GM21737 (cell line): Measurements from ENCODE around the gene NPC1.
A peak's percentile ranks its signal among the peaks of the same experiment; 100 is the strongest.
"Not testable (repeated sequence)": the region's sequence is repeated elsewhere in the genome, so short reads cannot be mapped to it uniquely, and the experiment has no call there.

ENCODE experiments used
- ATAC-seq: cut with Tn5 transposase; IDR thresholded peaks from one replicate; pipeline ENCODE4 v1.9.1; 2021; ENCODE audit warnings: mild to moderate bottlenecking, moderate library complexity; ENCODE audit not compliant: unreplicated experiment

The NPC1 gene

GRCh38 chr18:23586249-23587196 lies at the start of gene NPC1:
Gene NPC1, minus strand, starts transcription at chr18:23586506. Its CDS starts 163 bp downstream, at chr18:23586343.
- peak; percentile 90 for ATAC-seq

DNA sequence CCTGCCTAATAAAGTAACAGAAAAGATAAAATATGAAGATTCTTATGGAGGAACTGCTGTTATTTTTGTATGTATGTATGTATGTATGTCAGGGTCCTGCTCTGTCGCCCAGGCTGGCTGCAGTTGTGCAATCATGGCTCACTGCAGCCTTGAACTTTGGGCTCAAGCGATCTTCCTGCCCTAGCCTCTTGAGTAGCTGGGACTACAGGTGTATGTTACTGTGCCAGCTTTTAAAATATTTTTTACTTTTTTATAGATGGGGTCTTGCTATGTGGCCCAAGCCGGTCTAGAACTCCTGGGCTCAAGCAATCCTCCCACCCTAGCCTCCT lies 49.7 kb upstream of the NPC1 start:
- ATAC-seq: no peak

DNA sequence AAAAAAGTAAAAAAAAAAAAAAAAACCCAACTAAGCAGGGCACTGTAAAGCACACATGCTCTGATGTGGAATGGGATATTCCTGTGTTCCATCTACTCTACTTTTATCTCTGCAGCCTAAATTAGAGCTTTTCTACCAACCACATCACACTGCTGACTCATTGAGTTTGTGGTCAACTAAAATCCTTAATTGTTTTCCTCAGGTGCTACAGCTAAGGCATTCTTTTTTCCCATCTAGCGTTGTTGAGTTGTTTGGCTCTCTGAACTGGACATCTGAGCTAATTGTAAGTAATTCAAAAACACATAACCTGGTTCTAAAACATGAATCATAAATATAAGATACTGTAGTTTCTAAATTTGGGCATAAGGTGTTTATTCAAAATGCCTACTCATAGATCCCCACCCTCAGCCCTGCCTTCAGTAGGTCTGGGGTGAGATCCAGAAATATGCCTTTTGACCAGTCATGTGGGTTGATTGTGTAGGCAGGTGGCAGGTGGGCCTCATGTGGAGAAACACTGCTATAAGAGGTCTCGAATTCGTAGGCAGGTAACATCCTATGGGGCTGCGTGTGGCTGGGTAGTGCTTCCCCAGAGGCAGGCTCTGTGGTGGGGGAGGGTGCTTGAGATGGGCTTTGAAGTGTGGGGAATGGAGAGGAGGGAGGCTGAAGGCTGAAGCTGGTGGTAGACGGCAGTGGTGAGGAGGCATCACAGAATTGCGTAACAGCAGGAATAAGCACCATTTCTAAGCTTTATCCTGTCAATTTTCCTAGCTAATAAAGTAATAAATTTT lies 49.2 kb upstream of the NPC1 start:
- ATAC-seq: no peak

- ATAC-seq: no peak
Observed at GRCh38 chr18:23634692-23635091, 48.4 kb upstream of the NPC1 start.

DNA sequence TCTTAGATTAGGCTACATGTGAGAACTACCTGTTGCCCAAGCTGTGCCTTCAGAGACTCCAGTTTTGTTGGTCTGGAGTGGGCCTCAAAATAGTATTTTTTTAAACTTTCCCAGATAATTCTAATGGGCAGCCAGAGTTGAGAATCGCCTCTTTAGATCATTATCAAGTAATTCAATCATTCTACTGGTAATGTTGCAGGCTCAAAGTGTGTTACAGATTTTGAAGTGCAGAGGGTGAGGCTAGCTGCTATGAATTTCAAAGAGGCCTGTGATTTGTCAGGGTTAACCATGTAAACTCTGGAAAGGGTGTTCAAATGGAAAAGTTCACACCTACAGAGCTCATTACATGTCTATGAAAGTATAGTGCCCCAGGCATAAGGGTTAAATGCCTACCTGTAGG lies 46.3 kb upstream of the NPC1 start:
- ATAC-seq: no peak

GRCh38 chr18:23631746-23632145 lies 45.4 kb upstream of the NPC1 start:
- no peak for ATAC-seq

DNA sequence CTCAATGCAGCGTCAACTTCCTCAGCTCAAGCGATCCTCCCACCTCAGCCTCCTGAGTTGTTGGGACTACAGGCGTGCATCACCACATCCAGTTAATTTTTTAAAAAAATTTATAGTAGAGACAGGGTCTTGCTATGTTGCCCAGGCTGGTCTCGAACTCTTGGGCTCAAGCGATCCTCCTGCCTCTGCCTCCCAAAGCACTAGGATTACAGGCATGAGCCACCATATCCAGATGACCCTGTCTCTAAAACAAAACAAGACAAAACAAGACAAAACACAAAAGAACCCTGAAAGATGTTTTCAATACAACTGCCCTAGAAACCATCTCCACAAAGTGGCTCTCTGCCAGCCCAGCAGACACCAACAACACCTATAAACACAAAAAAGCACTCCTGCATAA lies 45.0 kb upstream of the NPC1 start:
- no peak for ATAC-seq

DNA sequence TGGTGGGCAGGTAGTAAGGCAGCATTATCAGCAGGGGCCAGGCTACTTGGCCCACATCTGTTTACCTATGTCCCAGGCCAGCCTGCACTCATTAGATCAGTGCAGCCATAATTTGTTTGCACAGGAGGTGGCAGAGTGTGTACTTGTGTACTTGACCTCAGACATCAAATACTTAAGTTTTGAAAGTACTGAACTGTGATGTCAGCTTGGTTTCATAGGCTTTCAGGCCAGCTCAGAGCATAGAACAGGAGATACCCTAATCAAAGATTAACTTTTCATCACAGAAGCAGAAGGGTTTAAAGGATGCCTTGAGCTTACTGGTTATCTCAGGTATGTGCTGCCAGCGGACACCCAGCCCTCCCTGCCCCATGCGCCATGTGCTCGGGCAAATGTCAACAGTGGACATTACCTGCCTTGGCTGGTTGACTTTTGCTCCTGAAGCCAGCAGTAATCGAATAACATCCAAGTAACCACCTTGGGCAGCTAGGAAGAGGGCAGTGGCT lies 43.2 kb upstream of the NPC1 start:
- peak; percentile 98 for ATAC-seq

GRCh38 chr18:23627970-23628369 lies 41.7 kb upstream of the NPC1 start:
- ATAC-seq: no peak

- no peak for ATAC-seq
Observed at GRCh38 chr18:23627321-23627720, 41.0 kb upstream of the NPC1 start.

DNA sequence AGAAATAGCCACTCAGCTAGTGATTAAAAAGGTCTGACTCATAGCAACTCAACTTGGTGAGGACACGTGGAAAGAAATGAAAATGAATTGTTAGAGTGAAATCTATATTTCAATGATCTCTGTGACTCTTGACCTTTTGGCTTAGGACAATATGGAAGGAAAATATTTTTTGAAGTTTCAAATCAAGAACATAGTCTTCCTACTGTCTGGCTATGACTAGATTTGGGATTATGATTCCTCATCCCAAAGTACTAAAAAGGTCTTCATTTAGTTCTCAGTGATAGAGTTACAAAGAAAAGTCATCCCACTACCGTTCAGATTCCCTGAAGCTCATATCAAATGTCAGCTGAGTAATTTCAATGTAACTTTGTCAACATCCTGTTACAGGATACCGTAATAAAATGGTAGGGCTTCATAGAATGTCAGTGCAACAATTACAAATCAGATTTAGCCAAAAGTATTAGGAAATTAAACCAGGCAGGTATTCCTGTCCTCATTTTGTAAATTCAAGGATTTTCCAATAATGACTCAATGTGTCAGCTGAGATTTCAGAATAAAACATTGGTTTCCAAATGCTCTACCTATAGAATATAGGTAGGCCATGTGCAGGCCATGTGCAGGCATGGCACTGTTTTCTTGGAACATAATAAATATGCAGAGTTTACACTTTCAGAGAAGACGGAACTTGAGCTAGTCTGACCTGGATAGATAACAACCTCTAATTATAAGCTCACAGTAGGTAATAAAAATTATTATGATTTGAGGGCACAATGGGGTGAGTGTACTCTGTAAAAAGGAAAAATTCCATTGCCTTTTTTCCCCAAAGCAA lies 40.4 kb upstream of the NPC1 start:
- no peak for ATAC-seq

- no peak for ATAC-seq
Observed at GRCh38 chr18:23623040-23623439, 36.7 kb upstream of the NPC1 start.

GRCh38 chr18:23619388-23619881 lies 33.1 kb upstream of the NPC1 start:
- ATAC-seq: peak; percentile 13

DNA sequence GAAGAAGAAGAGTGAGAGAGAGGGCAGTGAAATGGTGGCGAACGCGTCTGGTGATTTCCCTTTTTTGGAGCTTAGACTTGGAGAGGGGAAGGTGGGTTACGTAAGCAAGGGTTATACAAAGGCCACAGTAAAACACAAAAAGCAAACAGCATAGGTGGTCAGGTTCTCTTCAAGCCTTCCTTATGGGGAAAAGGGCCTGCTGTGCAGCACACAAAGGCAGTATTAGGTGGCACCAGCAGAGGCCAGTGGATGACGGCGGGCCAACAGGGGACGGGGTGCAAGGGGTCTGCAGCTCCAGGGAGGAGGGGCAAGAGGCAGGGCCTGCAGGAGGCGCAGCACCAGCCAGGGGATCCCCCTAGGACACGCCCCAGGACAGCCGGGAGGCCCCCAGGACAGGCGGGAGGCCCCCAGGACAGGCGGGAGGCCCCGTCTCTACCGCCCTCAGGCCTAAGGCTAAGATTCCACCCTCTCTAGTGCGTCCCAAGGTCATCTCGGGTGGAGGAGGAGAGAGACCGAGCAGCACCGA lies 32.6 kb upstream of the NPC1 start:
- ATAC-seq: peak; percentile 39

GRCh38 chr18:23617412-23618014 lies 31.2 kb upstream of the NPC1 start:
- peak; percentile 56 for ATAC-seq

GRCh38 chr18:23616258-23616657 lies 30.0 kb upstream of the NPC1 start:
- no peak for ATAC-seq

GRCh38 chr18:23614891-23615290 lies 28.6 kb upstream of the NPC1 start:
- ATAC-seq: no peak

GRCh38 chr18:23614413-23614812 lies 28.1 kb upstream of the NPC1 start:
- no peak for ATAC-seq

GRCh38 chr18:23613091-23613475 lies 26.8 kb upstream of the NPC1 start:
- ATAC-seq: not testable (repeated sequence)

- no peak for ATAC-seq
Observed at GRCh38 chr18:23612434-23613090, 26.3 kb upstream of the NPC1 start.
